HL-60 (cell line): ENCODE results near the gene ADARB1.

ENCODE experiments used
- DNase-seq, 2 experiments: peaks; one replicate each; pipeline ENCODE4 v3.0.0-alpha.2; 2010 to 2020; ENCODE audit warnings: low read depth in 1 of 2, low spot score in 1 of 2
- H3K27ac ChIP-seq: fragments of 250-450 bp; sonication (Bioruptor Pico); replicated peaks from 2 replicates; pipeline ENCODE4 v1.5.1; 2020; ENCODE audit warnings: mild to moderate bottlenecking, moderate library complexity
- H3K27me3 ChIP-seq: fragments of 250-450 bp; sonication (Bioruptor Pico); 2 replicates; pipeline ENCODE4 v1.5.1; 2021; ENCODE audit warnings: mild to moderate bottlenecking, moderate library complexity; ENCODE audit not compliant: insufficient read depth, poor library complexity, severe bottlenecking
- H3K4me3 ChIP-seq: replicated peaks from 2 replicates; pipeline ENCODE4 v1.5.1; 2011; ENCODE audit warnings: mild to moderate bottlenecking, control low read depth, low read length; ENCODE audit not compliant: insufficient read depth
- GABPA ChIP-seq: IDR thresholded peaks from 2 replicates; pipeline ENCODE4 v1.6.1; 2012; ENCODE audit warnings: low read depth
- POLR2AphosphoS5 ChIP-seq: IDR thresholded peaks from 2 replicates; pipeline ENCODE4 v1.6.1; 2012; ENCODE audit warnings: low read depth
- SPI1 ChIP-seq: IDR thresholded peaks from 2 replicates; pipeline ENCODE4 v1.6.1; 2012; ENCODE audit warnings: low read depth, mild to moderate bottlenecking, borderline replicate concordance
- TF ChIP-seq, protein P1 (sequence below): IDR thresholded peaks from 2 replicates; pipeline ENCODE4 v1.6.1; 2012; ENCODE audit warnings: low read depth; ENCODE audit not compliant: insufficient replicate concordance
- TF ChIP-seq, protein P2 (sequence below): IDR thresholded peaks from one replicate; pipeline ENCODE4 v1.5.1; 2011; ENCODE audit warnings: low read length, control low read depth, inconsistent platforms; ENCODE audit not compliant: insufficient read depth

Gene ADARB1

DNA sequence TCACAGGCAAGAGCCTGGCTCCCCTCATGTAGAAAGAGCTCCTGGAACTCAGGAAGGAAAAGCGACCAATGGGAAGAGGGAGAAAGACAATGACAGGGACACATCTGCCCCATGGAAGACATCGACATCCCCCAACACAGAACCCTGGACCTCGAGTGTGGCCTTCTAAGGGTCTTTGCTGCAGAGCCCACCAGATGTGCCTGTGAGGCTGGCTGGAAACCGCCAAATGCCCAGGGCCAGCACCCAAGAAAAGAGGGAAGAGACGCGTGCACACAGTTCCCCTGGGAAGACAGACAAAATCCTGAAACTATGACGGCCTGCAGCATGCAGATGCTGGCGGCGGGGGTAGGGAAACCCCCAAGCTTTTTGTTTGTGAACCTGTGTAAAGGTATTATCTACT is 36.4 kb upstream of the ADARB1 start:
- TF ChIP-seq, protein P1, sequence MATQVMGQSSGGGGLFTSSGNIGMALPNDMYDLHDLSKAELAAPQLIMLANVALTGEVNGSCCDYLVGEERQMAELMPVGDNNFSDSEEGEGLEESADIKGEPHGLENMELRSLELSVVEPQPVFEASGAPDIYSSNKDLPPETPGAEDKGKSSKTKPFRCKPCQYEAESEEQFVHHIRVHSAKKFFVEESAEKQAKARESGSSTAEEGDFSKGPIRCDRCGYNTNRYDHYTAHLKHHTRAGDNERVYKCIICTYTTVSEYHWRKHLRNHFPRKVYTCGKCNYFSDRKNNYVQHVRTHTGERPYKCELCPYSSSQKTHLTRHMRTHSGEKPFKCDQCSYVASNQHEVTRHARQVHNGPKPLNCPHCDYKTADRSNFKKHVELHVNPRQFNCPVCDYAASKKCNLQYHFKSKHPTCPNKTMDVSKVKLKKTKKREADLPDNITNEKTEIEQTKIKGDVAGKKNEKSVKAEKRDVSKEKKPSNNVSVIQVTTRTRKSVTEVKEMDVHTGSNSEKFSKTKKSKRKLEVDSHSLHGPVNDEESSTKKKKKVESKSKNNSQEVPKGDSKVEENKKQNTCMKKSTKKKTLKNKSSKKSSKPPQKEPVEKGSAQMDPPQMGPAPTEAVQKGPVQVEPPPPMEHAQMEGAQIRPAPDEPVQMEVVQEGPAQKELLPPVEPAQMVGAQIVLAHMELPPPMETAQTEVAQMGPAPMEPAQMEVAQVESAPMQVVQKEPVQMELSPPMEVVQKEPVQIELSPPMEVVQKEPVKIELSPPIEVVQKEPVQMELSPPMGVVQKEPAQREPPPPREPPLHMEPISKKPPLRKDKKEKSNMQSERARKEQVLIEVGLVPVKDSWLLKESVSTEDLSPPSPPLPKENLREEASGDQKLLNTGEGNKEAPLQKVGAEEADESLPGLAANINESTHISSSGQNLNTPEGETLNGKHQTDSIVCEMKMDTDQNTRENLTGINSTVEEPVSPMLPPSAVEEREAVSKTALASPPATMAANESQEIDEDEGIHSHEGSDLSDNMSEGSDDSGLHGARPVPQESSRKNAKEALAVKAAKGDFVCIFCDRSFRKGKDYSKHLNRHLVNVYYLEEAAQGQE, result no peak
- no peak for DNase-seq
- Histone ChIP-seq H3K27me3 (peaks cover 2% of the 10 kb centered on the region), H3K4me3 (no peak overlapping the region), H3K27ac (no peak overlapping the region)

DNA sequence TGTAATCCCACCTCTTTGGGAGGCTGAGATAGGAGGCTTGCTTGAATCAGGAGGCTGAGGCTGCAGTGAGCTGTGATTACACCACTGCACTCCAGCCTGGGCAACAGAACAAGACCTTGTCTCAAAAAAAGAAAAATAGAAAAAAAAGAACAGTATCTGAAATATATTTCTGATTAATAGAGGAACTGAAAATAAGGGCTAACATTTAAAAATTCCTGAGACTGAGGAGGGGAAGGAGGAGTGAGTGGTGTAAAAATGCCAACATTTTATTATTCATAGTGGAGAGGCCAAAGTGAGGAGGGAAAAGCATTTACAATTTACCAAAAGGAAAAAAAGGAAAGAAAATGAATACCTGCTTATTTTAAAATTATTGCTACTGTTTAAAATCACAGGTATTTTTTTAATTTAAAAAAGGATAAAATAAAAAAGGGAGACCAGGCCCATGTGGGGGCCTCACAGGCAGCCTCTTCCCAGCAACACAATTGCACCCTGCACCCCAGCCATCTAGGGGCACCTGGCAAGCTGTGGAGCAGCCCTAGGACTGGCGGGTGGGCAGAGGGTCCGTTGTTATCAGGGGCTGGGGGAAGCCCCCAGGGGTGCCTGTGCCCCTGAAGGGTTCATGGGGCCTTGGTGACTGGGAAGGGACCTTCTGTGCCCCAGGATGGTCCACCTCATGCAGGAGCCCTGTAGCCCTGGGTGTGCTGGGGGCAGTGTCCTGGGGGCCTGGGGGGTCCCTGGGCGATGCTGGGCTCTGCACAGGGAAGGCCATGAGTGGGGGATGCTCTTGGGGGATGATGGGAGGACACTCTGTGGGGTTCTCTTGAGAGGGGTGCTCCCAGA is 34.8 kb upstream of the ADARB1 start:
- H3K4me3 ChIP-seq, result no peak overlapping the region
- TF ChIP-seq POLR2AphosphoS5, result no peak
- TF ChIP-seq SPI1, result no peak
- TF ChIP-seq, protein P1, result no peak
- no peak for TF ChIP-seq GABPA
- TF ChIP-seq, protein P2, sequence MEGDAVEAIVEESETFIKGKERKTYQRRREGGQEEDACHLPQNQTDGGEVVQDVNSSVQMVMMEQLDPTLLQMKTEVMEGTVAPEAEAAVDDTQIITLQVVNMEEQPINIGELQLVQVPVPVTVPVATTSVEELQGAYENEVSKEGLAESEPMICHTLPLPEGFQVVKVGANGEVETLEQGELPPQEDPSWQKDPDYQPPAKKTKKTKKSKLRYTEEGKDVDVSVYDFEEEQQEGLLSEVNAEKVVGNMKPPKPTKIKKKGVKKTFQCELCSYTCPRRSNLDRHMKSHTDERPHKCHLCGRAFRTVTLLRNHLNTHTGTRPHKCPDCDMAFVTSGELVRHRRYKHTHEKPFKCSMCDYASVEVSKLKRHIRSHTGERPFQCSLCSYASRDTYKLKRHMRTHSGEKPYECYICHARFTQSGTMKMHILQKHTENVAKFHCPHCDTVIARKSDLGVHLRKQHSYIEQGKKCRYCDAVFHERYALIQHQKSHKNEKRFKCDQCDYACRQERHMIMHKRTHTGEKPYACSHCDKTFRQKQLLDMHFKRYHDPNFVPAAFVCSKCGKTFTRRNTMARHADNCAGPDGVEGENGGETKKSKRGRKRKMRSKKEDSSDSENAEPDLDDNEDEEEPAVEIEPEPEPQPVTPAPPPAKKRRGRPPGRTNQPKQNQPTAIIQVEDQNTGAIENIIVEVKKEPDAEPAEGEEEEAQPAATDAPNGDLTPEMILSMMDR, result no peak
- H3K27ac ChIP-seq, result no peak overlapping the region
- DNase-seq, result no peak
- no peaks in the 10 kb centered on the region for H3K27me3 ChIP-seq

DNA sequence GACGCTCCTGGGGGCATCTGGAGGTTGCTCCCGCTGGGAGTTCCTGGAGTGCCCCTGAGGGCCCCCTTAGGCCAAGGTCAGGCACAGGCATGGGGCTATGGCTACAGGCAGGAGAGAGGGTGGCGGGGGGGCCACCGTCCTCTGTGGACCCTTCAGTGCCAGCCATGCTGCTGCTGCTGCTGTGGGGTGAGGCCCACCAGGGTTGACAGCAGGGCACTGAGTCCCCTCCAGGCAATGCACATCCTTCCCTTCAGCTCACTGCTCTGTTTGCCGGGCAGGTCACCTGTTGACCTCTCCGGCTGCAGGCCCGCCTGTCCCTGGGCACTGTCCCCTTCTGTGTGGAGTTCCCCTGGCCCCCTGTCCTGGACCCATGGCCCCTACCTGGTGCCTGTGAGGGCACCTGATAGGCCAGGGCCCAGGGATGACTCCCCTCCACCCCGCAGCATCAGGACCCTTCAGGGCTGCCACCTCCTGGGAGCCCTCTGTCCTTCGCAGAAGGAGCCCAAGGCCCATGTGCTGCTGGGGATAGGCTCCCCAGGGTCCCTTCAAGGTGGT is 34.1 kb upstream of the ADARB1 start:
- H3K27me3 ChIP-seq, result no peaks in the 10 kb centered on the region
- DNase-seq, result no peak
- H3K4me3 ChIP-seq, result no peak overlapping the region
- TF ChIP-seq, protein P1, result no peak
- TF ChIP-seq SPI1 (no peak), GABPA (no peak), POLR2AphosphoS5 (no peak)
- TF ChIP-seq, protein P2, result no peak
- H3K27ac ChIP-seq, result no peak overlapping the region
